AG04450 (cell line): ENCODE measurements around the gene RAD1. TPM values are rescaled to one million over a fixed set of nuclear protein-coding genes. Genes with fewer than 3 reads are reported as not detected.

Source experiments
- CTCF ChIA-PET: fragments of 300-600, 350-600 bp; formaldehyde crosslinking; extraction: SDS; loops from one replicate; lab custom pipeline; 2022; ENCODE audit warnings: antibody characterized with exemption, inconsistent platforms; lab: Charles Lee
- POLR2A ChIA-PET: fragments of 350-600 bp; formaldehyde crosslinking; extraction: SDS; loops from one replicate; lab custom pipeline; 2021; ENCODE audit warnings: antibody characterized with exemption, inconsistent platforms; lab: Yijun Ruan, JAX
- DNase-seq: peaks from one replicate; pipeline ENCODE4 v3.0.0-alpha.2; 2011; ENCODE audit warnings: low read depth, low spot score
- H3K27ac ChIP-seq: one replicate; pipeline ENCODE4 v1.5.1; 2012; ENCODE audit warnings: low read depth, low read length, control low read depth
- H3K27me3 ChIP-seq: one replicate; pipeline ENCODE4 v1.6.0; 2012; ENCODE audit warnings: low read length; ENCODE audit not compliant: control insufficient read depth, insufficient read depth
- H3K4me3 ChIP-seq: 2 replicates; pipeline ENCODE4 v1.5.1; 2011; ENCODE audit warnings: mild to moderate bottlenecking, low read depth, low read length, control low read depth
- H3K9me3 ChIP-seq: 2 replicates; pipeline ENCODE4 v1.5.1; 2012; ENCODE audit warnings: low read length; ENCODE audit not compliant: control insufficient read depth, insufficient read depth
- polyA plus RNA-seq: library from polyadenylated mRNA; depleted of rRNA; stranded (reverse); fragments of >200 nt; gene quantifications from 2 replicates; pipeline ENCODE4 v1.2.3, GENCODE V29; 2011
- TF ChIP-seq, protein P1 (sequence below): IDR thresholded peaks from 2 replicates; pipeline ENCODE4 v1.5.1; 2011; ENCODE audit warnings: low read depth, low read length, control low read depth, inconsistent platforms

Gene RAD1
- polyA plus RNA-seq, 1 experiment: 40.9 TPM

DNA sequence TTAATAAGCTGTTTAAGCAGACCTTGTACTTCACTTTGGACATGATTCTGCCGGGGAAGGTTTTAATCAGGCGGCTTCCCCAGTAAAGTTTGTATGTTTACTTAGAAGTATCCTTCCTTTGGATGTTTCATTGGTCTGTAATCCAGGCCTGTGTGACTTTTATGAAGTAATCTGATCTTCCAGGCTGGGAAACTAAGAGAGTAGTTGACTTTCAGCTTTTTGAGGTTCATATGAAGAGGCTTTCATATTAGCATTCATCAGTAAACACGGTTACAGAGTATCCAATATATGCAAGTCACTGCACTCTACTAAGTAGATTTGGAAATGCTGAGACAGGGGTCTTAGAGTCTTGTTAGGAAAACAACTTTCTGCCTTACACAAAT is 15.1 kb upstream of the RAD1 start:
- POLR2A ChIA-PET: interaction anchor here (2.7 kb wide), 1 partner anchor 15 kb away, joined by 29 read pairs; the partner anchor contains the start of genes BRIX1 and RAD1
- no peaks in the 10 kb centered on the region; the same call in 1 of the 2 replicates for H3K9me3 ChIP-seq
- H3K4me3 ChIP-seq: peak overlapping the region; percentile 83
- TF ChIP-seq, protein P1, sequence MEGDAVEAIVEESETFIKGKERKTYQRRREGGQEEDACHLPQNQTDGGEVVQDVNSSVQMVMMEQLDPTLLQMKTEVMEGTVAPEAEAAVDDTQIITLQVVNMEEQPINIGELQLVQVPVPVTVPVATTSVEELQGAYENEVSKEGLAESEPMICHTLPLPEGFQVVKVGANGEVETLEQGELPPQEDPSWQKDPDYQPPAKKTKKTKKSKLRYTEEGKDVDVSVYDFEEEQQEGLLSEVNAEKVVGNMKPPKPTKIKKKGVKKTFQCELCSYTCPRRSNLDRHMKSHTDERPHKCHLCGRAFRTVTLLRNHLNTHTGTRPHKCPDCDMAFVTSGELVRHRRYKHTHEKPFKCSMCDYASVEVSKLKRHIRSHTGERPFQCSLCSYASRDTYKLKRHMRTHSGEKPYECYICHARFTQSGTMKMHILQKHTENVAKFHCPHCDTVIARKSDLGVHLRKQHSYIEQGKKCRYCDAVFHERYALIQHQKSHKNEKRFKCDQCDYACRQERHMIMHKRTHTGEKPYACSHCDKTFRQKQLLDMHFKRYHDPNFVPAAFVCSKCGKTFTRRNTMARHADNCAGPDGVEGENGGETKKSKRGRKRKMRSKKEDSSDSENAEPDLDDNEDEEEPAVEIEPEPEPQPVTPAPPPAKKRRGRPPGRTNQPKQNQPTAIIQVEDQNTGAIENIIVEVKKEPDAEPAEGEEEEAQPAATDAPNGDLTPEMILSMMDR: no peak
- DNase-seq: no peak
- CTCF ChIA-PET: interaction anchor here (1.6 to 2.0 kb wide), 2 partner anchors 73 to 996 kb away, joined by 6 read pairs; no protein-coding TSS in a partner anchor
- no peaks in the 10 kb centered on the region for H3K27me3 ChIP-seq
- peak overlapping the region; percentile 77 for H3K27ac ChIP-seq

DNA sequence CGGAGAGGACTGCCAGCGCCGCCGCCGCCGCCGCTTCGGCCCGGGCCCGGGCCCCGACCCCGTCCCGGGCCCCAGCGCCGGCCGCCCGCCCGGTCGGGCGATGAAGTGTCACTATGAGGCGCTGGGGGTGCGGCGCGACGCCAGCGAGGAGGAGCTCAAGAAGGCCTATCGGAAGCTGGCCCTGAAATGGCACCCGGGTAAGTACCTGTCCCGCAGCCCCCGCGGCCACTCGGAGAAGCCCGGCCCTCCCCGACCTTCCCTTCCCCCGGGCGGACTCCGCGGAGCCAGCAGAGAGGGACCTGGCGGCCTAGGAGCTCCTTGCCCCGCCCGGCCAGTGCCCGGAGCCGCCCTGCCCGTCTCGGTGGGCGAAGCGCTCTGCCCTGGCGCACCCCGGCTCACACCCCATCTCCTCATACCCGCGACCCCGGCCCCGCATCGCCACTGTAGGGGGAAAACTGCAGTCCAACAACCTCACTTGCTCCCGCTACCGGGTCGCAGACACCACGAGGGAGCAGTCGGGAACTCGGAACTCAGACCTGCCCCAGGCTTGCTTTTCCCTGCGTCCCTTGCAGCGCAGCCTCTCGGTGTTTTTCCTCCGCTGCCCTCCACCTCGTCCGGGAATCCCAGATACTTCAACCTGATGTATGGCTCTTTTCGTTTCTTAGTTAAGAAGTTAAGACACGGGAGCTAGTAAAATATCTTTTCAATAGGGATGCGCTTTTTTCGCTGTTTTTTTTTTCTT is 14.6 kb upstream of the RAD1 start:
- H3K27me3 ChIP-seq: no peaks in the 10 kb centered on the region
- H3K9me3 ChIP-seq: no peaks in the 10 kb centered on the region; the same call in 1 of the 2 replicates
- POLR2A ChIA-PET: interaction anchor here (0.5 to 2.7 kb wide), 2 partner anchors 14 to 44 kb away, joined by 3 to 29 read pairs; partner anchors contain the start of genes BRIX1 and RAD1
- DNase-seq: no peak
- TF ChIP-seq, protein P1: no peak
- peak overlapping the region; percentile 83 for H3K4me3 ChIP-seq
- CTCF ChIA-PET: interaction anchor here (0.7 to 2.0 kb wide), 4 partner anchors 73 to 997 kb away, joined by 3 to 6 read pairs (median 4); no protein-coding TSS in a partner anchor
- H3K27ac ChIP-seq: peak overlapping the region; percentile 77

DNA sequence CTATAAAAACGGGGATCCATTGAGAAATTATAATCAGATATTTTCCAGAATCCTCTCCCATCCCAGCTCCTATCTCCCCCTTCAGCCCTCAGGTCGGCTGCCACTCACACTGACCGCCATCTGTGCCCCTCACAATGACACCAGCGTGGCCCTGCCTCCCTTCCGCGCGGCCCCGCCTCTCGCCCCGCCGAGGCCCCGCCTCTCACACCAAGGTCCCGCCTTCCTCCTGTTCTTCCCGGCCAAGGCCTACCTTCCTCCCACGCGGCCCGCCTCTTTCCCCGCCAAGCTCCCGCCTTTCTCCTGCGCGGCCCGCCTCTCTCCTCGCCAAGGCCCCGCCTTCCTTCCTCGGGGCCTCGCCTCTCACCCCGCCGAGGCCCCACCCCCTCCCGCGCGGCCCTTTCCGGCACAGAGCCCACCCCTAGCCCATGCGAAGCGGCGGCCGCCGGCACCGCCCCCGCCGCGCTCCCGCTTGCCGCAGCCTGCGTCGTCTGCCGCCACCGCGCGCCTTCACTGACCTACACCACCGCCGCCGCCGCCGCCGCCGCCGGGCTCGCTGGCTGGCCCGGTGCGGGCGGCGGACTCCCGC is 13.9 kb upstream of the RAD1 start, which contains the start of gene DNAJC21:
Gene DNAJC21, plus strand, starts transcription at position 426 of the 586 bp plus-strand sequence. CDS start 261 bp downstream, outside the sequence.
- CTCF ChIA-PET: interaction anchor here (0.6 to 2.0 kb wide), 6 partner anchors 11 to 997 kb away, joined by 3 to 6 read pairs (median 3); no protein-coding TSS in a partner anchor
- Histone ChIP-seq H3K9me3 (no peaks in the 10 kb centered on the region; the same call in 1 of the 2 replicates), H3K27ac (peak within 1 kb of the TSS; percentile 77), H3K27me3 (no peaks in the 10 kb centered on the region), H3K4me3 (peak within 1 kb of the TSS; percentile 83)
- DNase-seq: peak; percentile 82
- TF ChIP-seq, protein P1: no peak
- POLR2A ChIA-PET: interaction anchor here (2.7 kb wide), 1 partner anchor 14 kb away, joined by 29 read pairs; the partner anchor contains the start of genes BRIX1 and RAD1

DNA sequence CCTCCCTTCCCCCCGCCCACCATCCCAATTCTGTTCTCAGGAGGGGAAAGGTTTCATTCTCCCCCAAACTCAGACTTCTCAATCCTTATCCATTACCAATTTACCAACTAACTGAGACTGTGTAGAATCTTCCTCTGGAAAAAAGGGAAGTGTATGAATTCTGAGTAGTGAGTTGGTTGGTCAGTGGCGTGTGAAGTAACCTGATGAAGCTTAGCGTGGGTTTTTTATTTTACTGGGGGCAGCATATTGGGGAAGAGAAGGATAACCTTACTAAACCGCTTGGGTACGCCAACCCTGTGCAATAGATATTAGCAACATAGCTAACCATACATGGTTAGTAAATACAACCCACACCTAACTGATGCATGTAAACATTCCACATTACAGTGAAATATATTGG is 13.0 kb upstream of the RAD1 start:
- no peak for DNase-seq
- Histone ChIP-seq H3K9me3 (no peaks in the 10 kb centered on the region; the same call in 1 of the 2 replicates), H3K4me3 (no peak overlapping the region), H3K27me3 (no peaks in the 10 kb centered on the region), H3K27ac (no peak overlapping the region)
- ChIA-PET POLR2A (interaction anchor here (2.7 kb wide), 1 partner anchor 13 kb away, joined by 29 read pairs; the partner anchor contains the start of genes BRIX1 and RAD1), CTCF (interaction anchor here (2.0 kb wide), 1 partner anchor 75 kb away, joined by 6 read pairs; no protein-coding TSS in a partner anchor)
- TF ChIP-seq, protein P1: no peak
